Measurements from ENCODE around the gene C6orf136. TPM values are rescaled to one million over a fixed set of nuclear protein-coding genes. Genes with fewer than 3 reads are reported as not detected.

C6orf136 gene
- total and polyA plus RNA-seq, 9 of the 15 experiments (the other 6 are each of a cell fraction or from before 2014, with no cell fraction given), result 14.1 to 63.1 (median 18.4) TPM

DNA sequence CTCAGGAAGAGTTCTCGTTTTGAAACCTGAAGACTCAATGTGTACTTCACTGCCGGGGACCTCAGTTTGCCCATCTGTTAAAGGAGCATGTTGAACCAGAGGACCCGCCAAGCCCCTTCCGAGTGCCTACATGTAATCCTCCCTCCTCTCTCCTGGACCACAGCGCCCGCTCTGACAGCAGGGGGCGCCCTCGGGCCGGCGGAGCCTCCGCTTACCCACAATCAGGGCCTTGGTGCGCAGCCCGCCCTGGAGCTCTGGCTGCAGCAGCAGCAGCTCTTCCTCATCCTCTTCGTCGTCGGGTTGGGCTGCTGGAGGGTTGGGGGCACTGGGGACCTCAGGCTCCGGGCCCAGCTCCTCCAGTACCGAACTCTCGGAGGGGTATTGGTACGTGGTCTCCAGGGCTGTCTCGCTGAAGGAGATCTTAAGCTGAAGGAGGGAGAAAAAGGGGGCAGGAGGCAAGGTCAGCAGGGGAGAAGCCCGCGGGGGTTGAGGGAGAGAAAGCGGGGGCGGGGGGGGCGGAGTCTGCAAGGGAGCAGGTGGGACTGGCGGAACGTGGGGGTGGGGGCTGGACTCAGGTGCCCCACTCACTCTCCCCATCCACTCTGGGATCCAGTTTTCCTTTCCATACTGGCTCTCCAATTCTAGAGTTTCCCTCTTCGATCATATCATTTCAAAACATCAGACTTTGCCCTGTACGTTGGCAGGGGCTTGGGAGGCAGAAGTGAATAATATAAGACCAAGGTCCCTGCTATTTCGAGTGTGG, 32.2 kb downstream of the C6orf136 start (continued):
- TF ChIP-seq SRSF9 (IDR thresholded peaks at IDR 0.05; ENCODE audit: borderline replicate concordance, low read depth, low read length), result no peak
- TF ChIP-seq, protein P1, sequence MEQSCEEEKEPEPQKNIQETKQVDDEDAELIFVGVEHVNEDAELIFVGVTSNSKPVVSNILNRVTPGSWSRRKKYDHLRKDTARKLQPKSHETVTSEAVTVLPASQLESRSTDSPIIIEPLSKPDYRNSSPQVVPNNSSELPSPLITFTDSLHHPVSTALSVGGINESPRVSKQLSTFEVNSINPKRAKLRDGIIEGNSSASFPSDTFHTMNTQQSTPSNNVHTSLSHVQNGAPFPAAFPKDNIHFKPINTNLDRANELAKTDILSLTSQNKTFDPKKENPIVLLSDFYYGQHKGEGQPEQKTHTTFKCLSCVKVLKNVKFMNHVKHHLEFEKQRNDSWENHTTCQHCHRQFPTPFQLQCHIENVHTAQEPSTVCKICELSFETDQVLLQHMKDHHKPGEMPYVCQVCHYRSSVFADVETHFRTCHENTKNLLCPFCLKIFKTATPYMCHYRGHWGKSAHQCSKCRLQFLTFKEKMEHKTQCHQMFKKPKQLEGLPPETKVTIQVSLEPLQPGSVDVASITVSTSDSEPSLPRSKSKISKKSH (CRISPR knock-in tag; IDR thresholded peaks at IDR 0.05), result no peak
- no peak for TF ChIP-seq TCFL5 (CRISPR knock-in tag; conservative IDR thresholded peaks at IDR 0.05)
- no peak for TF ChIP-seq XRCC3 (IDR thresholded peaks at IDR 0.05)
- no peak for TF ChIP-seq HSF4 (CRISPR knock-in tag; IDR thresholded peaks at IDR 0.05; ENCODE audit: borderline replicate concordance)
- TF ChIP-seq HDAC6 (IDR thresholded peaks at IDR 0.05; ENCODE audit: low read depth, low read length), result no peak
- no peak for TF ChIP-seq OTX1 (CRISPR knock-in tag; IDR thresholded peaks at IDR 0.05)
- no peak for TF ChIP-seq BMI1 (IDR thresholded peaks at IDR 0.05; ENCODE audit: low read length)
- TF ChIP-seq, protein P2, sequence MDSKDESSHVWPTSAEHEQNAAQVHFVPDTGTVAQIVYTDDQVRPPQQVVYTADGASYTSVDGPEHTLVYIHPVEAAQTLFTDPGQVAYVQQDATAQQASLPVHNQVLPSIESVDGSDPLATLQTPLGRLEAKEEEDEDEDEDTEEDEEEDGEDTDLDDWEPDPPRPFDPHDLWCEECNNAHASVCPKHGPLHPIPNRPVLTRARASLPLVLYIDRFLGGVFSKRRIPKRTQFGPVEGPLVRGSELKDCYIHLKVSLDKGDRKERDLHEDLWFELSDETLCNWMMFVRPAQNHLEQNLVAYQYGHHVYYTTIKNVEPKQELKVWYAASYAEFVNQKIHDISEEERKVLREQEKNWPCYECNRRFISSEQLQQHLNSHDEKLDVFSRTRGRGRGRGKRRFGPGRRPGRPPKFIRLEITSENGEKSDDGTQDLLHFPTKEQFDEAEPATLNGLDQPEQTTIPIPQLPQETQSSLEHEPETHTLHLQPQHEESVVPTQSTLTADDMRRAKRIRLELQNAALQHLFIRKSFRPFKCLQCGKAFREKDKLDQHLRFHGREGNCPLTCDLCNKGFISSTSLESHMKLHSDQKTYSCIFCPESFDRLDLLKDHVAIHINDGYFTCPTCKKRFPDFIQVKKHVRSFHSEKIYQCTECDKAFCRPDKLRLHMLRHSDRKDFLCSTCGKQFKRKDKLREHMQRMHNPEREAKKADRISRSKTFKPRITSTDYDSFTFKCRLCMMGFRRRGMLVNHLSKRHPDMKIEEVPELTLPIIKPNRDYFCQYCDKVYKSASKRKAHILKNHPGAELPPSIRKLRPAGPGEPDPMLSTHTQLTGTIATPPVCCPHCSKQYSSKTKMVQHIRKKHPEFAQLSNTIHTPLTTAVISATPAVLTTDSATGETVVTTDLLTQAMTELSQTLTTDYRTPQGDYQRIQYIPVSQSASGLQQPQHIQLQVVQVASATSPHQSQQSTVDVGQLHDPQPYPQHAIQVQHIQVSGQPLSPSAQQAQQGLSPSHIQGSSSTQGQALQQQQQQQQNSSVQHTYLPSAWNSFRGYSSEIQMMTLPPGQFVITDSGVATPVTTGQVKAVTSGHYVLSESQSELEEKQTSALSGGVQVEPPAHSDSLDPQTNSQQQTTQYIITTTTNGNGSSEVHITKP (IDR thresholded peaks at IDR 0.05; ENCODE audit: partially characterized antibody), result no peak
- TF ChIP-seq TEAD4 (IDR thresholded peaks at IDR 0.05; ENCODE audit: low read length), result 0 out of 2 replicates have a peak, but pooled peaks have one; percentile 22
- no peak for TF ChIP-seq TEAD4 (CRISPR knock-in tag; IDR thresholded peaks at IDR 0.05; ENCODE audit: borderline replicate concordance)
- TF ChIP-seq TCF3 (CRISPR knock-in tag; IDR thresholded peaks at IDR 0.05), result peak; percentile 22; the same call in 1 of the 2 replicates
- no peak for TF ChIP-seq ZZZ3 (IDR thresholded peaks at IDR 0.05)
- TF ChIP-seq, protein P3, sequence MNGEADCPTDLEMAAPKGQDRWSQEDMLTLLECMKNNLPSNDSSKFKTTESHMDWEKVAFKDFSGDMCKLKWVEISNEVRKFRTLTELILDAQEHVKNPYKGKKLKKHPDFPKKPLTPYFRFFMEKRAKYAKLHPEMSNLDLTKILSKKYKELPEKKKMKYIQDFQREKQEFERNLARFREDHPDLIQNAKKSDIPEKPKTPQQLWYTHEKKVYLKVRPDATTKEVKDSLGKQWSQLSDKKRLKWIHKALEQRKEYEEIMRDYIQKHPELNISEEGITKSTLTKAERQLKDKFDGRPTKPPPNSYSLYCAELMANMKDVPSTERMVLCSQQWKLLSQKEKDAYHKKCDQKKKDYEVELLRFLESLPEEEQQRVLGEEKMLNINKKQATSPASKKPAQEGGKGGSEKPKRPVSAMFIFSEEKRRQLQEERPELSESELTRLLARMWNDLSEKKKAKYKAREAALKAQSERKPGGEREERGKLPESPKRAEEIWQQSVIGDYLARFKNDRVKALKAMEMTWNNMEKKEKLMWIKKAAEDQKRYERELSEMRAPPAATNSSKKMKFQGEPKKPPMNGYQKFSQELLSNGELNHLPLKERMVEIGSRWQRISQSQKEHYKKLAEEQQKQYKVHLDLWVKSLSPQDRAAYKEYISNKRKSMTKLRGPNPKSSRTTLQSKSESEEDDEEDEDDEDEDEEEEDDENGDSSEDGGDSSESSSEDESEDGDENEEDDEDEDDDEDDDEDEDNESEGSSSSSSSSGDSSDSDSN (IDR thresholded peaks at IDR 0.05; ENCODE audit: borderline replicate concordance in 1 of 2, low read depth in 2 of 2, low read length in 2 of 2), result peak; percentile 54 to 83; a peak in 3 of 4 replicates
- TF ChIP-seq, protein P4, sequence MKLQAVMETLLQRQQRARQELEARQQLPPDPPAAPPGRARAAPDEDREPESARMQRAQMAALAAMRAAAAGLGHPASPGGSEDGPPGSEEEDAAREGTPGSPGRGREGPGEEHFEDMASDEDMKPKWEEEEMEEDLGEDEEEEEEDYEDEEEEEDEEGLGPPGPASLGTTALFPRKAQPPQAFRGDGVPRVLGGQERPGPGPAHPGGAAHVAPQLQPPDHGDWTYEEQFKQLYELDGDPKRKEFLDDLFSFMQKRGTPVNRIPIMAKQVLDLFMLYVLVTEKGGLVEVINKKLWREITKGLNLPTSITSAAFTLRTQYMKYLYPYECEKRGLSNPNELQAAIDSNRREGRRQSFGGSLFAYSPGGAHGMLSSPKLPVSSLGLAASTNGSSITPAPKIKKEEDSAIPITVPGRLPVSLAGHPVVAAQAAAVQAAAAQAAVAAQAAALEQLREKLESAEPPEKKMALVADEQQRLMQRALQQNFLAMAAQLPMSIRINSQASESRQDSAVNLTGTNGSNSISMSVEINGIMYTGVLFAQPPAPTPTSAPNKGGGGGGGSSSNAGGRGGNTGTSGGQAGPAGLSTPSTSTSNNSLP (IDR thresholded peaks at IDR 0.05; ENCODE audit: borderline replicate concordance, low read depth, low read length), result 0 out of 2 replicates have a peak, but pooled peaks have one; percentile 56
- TF ChIP-seq, protein P5, sequence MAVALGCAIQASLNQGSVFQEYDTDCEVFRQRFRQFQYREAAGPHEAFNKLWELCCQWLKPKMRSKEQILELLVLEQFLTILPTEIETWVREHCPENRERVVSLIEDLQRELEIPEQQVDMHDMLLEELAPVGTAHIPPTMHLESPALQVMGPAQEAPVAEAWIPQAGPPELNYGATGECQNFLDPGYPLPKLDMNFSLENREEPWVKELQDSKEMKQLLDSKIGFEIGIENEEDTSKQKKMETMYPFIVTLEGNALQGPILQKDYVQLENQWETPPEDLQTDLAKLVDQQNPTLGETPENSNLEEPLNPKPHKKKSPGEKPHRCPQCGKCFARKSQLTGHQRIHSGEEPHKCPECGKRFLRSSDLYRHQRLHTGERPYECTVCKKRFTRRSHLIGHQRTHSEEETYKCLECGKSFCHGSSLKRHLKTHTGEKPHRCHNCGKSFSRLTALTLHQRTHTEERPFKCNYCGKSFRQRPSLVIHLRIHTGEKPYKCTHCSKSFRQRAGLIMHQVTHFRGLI (CRISPR knock-in tag; IDR thresholded peaks at IDR 0.05), result no peak

All from K562 (cell line).